HS-5 (cell line): ENCODE data around the gene ELF1.
"Not testable (repeated sequence)": the region's sequence is repeated elsewhere in the genome, so short reads cannot be mapped to it uniquely, and the experiment has no call there.

Experiments used
- DNase-seq: peaks from one replicate; pipeline ENCODE4 v3.0.0-alpha.2; 2012; ENCODE audit warnings: low read depth

The ELF1 gene

GRCh38 chr13:40933508-40934204, 85.5 kb downstream of the ELF1 start:
- DNase-seq = no peak

GRCh38 chr13:40932252-40932651, 86.9 kb downstream of the ELF1 start:
- no peak for DNase-seq

DNA sequence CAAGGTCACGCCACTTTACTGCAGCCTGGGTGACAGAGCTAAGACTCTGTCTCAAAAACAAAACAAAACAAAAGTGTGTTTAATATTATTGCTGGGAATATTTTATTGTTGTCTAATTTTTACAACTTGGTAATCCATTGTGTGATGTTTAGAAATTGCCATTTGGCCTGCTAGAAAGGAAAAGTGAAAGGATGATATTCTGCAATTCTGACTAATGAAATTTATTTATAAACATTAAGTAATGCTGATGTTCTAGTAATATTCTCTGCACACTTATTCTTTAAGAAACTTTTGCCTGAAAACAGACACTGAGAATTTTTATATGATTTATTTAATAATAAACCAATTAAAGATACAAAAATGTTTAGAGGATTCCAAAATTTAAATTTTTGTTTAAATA, 87.4 kb downstream of the ELF1 start:
- no peak for DNase-seq

DNA sequence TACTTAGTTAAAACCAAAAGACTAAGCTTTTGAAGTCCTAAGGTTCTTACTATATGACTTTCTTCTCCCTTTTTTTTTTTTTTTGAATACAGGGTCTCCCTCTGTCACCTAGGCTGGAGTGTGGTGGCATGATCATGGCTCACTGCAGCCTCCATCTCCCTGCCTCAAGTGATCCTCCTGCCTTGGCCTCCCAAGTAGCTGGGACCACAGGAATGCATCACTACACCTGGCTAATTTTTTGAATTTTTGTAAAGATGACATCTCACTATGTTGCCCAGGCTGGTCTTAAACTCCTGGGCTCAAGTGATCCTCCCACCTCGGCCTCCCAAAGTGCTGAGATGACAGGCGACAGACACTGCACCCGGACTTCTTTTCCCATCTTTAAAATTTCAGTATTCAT, 89.2 kb downstream of the ELF1 start:
- DNase-seq = not testable (repeated sequence)

DNA sequence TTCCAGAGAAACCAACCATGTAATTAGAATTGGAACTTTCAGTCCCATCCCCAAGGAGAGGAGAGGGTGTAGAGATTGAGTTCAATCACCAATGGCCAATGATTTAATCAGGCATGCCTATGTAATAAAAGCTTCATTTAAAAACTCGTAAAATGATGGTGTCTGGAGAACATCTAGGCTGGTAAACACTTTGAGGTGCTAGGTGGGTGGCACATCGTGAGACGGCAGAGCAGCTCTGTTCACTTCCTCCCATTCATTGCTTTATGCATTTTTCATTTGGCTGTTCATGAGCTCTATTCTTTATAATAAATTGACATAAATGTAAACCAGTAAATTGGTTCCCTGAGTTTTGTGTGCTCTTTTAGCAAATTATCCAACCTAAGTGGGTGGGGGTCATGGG, 90.1 kb downstream of the ELF1 start:
- DNase-seq = no peak

GRCh38 chr13:40927929-40928328, 91.2 kb downstream of the ELF1 start:
- no peak for DNase-seq

DNA sequence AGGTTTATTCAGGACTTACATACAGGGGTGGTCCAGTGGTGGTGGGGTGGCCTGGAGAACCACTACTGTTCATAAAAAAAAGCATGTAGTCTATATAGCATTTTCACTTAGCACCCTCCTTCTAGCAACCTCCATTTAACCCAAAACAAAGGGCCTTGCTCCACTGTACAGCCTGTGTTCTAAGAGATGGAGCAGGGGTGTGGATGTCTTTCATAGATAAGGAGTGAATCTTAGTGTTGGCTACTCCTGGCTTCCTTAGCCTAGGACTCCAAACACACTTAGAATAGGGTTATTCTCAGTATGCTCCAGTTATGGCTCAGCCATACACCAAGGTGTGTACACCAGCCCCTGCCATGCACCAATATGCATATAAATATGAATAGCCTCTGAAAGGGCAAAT, 95.2 kb downstream of the ELF1 start:
- no peak for DNase-seq

- DNase-seq = no peak
These were observed 96.6 kb downstream of the ELF1 start for GRCh38 chr13:40922437-40923040.

GRCh38 chr13:40920826-40921225, 98.3 kb downstream of the ELF1 start:
- DNase-seq = no peak

DNA sequence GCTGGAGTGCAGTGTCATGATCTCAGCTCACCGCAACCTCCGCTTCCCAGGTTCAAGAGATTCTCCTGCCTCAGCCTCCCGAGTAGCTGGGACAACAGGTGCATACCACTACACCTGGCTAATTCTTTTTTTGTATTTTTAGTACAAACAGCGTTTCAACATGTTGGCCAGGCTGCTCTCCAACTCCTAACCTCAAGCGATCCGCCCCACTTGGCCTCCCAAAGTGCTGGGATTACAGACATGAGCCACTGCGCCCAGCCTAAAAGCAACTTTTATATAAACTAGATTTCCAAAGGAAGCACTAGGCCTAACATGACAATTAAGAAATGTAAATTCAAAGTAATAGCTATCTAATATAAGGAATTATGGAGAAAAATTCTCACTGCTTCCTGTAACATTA, 99.2 kb downstream of the ELF1 start:
- not testable (repeated sequence) for DNase-seq

GRCh38 chr13:40916207-40916998, 102.7 kb downstream of the ELF1 start:
- no peak for DNase-seq

- not testable (repeated sequence) for DNase-seq
These were observed 104.3 kb downstream of the ELF1 start for GRCh38 chr13:40914863-40915262.

DNA sequence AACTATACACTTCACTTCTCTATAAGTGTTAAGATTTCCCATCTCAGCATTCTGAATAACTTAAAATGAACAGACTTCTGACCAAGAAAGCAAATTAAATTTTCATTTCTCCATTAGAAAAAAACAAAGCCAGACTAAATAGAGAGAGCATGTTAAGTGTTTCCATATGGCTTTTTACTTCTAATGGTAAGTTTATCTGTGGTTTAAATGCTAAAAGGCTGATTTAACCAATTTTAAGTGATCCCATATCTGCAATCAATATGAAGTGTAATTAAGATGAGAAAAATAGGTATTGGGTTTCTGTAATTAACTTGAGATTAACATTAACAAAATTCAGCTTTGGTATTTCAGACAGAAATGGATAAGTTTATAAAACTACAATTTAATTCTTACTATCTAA, 107.8 kb downstream of the ELF1 start:
- DNase-seq = no peak

DNA sequence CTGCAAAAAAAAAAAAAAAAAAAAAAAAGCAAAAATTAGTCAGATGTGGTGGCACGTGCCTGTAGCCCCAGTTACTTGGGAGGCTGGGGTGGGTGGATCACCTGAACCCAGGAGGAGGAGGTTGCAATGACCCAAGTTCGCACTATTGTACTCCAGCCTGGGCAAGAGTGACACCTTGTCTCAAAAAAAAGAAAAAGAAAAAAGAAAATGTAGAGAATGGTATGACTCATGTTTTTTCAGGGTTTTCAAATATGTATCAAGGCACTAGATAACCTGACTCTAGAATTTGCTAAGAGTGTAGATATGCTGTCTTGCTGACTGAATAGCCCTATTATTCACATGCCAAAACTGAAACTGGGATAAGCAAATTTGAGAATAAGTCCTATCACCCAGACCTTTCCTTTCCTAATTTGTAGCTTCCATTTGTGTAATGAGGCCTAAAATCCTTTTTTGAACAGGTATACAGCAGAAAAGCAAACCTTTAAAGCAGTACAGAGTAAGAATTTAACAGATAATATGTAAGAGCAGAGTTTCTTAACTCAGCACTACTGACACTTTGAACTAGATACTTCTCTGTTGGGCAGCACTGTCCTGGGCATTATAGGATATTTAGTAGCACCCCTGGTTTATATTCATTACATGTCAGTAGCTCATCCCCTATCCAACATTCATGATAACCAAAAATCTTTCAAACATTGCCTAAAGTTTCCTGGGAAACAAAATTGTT, 108.6 kb downstream of the ELF1 start:
- DNase-seq = no peak

DNA sequence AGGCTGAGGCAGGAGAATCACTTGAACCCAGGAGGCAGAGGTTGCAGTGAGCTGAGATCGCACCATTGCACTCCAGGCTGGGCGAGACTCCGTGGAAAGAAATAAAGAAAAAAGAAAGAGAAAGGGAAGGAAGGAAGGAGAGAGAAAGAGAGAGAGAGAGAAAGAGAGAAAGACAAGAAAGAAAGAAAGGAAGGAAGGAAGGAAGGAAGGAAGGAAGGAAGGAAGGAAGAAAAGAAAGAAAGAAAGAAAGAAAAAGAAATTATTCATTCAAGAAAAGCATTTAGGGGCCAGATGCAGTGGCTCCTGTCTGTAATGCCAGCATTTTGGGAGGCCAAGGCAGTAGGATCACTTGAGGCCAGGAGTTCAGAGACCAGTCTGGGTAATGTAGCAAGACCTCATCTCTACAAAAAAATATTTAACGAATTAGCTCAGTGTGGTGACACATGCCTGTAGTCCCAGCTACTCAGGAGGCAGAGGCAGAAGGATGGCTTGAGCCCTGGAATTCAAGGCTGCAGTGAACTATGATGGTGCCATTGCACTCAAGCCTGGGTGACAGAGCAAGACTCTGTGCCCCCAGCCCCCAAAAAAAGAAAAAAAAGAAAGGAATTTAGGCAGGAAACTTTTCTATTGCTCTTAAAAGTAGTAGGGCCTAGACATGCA, 109.4 kb downstream of the ELF1 start:
- not testable (repeated sequence) for DNase-seq

DNA sequence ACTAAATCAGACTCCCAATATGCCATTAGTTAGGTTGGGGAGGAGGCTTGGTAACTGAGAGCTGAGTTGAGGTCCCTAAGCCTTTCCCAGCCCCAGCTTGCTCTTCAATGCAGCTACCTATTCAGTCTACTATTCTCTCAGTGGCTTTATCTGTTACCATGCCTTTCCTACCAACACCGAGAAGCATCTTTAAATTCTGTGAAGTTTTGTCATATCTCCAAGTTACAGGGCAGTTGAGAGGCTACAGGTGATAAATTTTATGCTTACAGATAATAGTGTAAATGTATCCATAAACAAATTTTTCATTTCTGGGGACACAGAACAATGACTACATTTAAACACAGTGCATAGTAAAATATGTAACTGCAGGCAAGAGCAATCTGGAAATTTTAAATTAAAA, 110.6 kb downstream of the ELF1 start:
- no peak for DNase-seq

DNA sequence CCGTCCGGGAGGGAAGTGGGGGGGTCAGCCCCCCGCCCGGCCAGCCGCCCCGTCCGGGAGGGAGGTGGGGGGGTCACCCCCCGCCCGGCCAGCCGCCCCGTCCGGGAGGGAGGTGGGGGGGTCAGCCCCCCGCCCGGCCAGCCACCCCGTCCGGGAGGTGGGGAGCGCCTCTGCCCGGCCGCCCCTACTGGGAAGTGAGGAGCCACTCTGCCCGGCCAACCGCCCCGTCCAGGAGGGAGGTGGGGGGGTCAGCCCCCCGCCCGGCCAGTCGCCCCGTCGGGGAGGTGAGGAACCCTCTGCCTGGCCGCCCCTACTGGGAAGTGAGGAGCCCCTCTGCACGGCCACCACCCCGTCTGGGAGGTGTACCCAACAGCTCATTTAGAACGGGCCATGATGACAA, 118.1 kb downstream of the ELF1 start:
- DNase-seq = not testable (repeated sequence)

GRCh38 chr13:40900568-40900967, 118.5 kb downstream of the ELF1 start:
- DNase-seq = not testable (repeated sequence)

GRCh38 chr13:40897053-40897452, 122.1 kb downstream of the ELF1 start:
- no peak for DNase-seq

DNA sequence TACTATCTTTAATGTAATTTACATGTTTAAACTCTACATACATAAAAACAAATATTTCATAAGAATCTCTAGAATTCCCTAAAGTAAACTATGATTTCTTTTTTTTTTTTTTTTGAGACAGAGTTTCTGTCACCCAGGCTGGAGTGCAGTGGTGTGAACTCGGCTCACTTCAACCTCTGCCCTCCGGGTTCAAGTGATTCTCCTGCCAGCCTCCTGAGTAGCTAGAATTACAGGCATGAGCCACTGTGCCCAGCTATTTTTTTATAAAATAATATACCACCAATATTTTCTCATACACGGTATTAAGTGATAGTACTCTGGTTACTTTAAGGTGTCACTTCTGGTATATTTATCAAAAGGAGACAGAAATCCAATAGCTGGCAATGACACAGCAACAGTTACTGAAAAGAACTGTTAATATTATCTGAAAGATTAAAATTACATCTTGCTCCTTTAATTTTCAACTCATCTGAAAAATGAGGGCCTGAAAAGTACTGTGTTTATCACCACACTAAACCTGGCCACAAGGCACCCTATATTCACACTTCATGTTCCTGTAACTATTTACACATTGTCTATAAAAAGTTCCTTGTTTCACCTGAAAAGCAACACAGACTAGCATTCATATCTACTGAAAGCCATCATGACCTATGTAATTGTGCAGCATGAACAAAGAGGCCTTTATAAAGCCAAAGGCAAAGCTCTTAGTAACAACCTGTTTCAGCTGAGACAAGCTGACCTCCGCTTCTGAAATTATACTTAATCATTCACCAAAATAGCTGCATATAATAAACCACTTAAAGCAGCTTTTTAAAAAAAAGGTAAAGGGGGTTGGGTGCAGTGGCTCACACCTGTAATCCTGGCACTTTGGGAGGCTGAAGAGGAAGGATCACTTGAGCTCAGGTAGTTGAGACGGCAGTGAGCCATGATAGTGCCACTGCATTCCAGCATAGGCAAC, 123.6 kb downstream of the ELF1 start:
- no peak for DNase-seq

GRCh38 chr13:40893573-40893972, 125.5 kb downstream of the ELF1 start:
- not testable (repeated sequence) for DNase-seq
